Measurements from ENCODE around the gene ZNF80.
"Not testable (repeated sequence)": the region's sequence is repeated elsewhere in the genome, so short reads cannot be mapped to it uniquely, and the experiment has no call there.

The ZNF80 gene

GRCh38 chr3:114276856-114277255 lies 39.5 kb upstream of the ZNF80 start:
- not testable (repeated sequence) for H3K9ac ChIP-seq (ENCODE audit: low read depth, low read length, poor library complexity); H3K4me1 ChIP-seq (ENCODE audit: control insufficient read depth in 2 of 2, insufficient read depth in 1 of 2, low read depth in 1 of 2, low read length in 2 of 2); H3K4me3 ChIP-seq (ENCODE audit: low read length in 2 of 2); H2AK5ac ChIP-seq (ENCODE audit: low read depth, low read length); H2AFZ ChIP-seq (ENCODE audit: low read length); H3K36me3 ChIP-seq (replicated peaks in 1 of 2; ENCODE audit: control insufficient read depth in 2 of 2, insufficient read depth in 2 of 2, low read length in 2 of 2); H2BK15ac ChIP-seq (ENCODE audit: low read length); H3K18ac ChIP-seq (ENCODE audit: low read length); H3K79me1 ChIP-seq (ENCODE audit: low read depth, low read length); H3K4ac ChIP-seq (ENCODE audit: low read length); H3K23ac ChIP-seq (ENCODE audit: low read depth, low read length, poor library complexity); H2BK5ac ChIP-seq (ENCODE audit: low read length); H2BK12ac ChIP-seq (ENCODE audit: low read length); H3K14ac ChIP-seq (ENCODE audit: low read length); H4K91ac ChIP-seq (ENCODE audit: low read depth, low read length, poor library complexity); H3K9me3 ChIP-seq (replicated peaks in 1 of 2; ENCODE audit: control insufficient read depth in 2 of 2, insufficient read depth in 1 of 2, low read depth in 1 of 2, low read length in 2 of 2); H2BK120ac ChIP-seq (ENCODE audit: low read depth, low read length); DNase-seq (ENCODE audit: low spot score); H3K27ac ChIP-seq (replicated peaks; ENCODE audit: low read length); H3K27me3 ChIP-seq (ENCODE audit: control insufficient read depth in 3 of 3, insufficient read depth in 3 of 3, low read depth in 1 of 3, low read length in 3 of 3); H4K8ac ChIP-seq (ENCODE audit: low read depth, low read length); H3K4me2 ChIP-seq (ENCODE audit: insufficient read depth, low read length, poor library complexity, severe bottlenecking)
- WGBS, 2 donors (ENCODE audit: extremely low coverage in 2 of 2, insufficient read length in 2 of 2, insufficient replicate concordance in 1 of 2): no CpG with 5 or more reads among the region's 26 CpGs

GRCh38 chr3:114274929-114275328 lies 37.6 kb upstream of the ZNF80 start:
- no peak overlapping the region for H3K4ac ChIP-seq (ENCODE audit: low read length)
- no peak for DNase-seq (ENCODE audit: low spot score)
- H3K36me3 ChIP-seq (replicated peaks in 1 of 2; ENCODE audit: control insufficient read depth in 2 of 2, insufficient read depth in 2 of 2, low read length in 2 of 2): no peaks in the 10 kb centered on the region
- no peaks in the 10 kb centered on the region for H3K79me1 ChIP-seq (ENCODE audit: low read depth, low read length)
- H3K27ac ChIP-seq (replicated peaks; ENCODE audit: low read length): no peak overlapping the region
- peak overlapping the region; percentile 24 for H2BK5ac ChIP-seq (ENCODE audit: low read length)
- H4K8ac ChIP-seq (ENCODE audit: low read depth, low read length): no peak overlapping the region
- H3K4me1 ChIP-seq (ENCODE audit: control insufficient read depth in 2 of 2, insufficient read depth in 1 of 2, low read depth in 1 of 2, low read length in 2 of 2): no peaks in the 10 kb centered on the region
- H3K4me3 ChIP-seq (ENCODE audit: low read length in 2 of 2): no peak overlapping the region
- H3K14ac ChIP-seq (ENCODE audit: low read length): peak overlapping the region; percentile 56
- WGBS, 2 donors (ENCODE audit: extremely low coverage in 2 of 2, insufficient read length in 2 of 2, insufficient replicate concordance in 1 of 2): no CpG with 5 or more reads among the region's 1 CpG
- no peak overlapping the region for H2AK5ac ChIP-seq (ENCODE audit: low read depth, low read length)
- peak overlapping the region; percentile 9 for H3K18ac ChIP-seq (ENCODE audit: low read length)
- H2BK120ac ChIP-seq (ENCODE audit: low read depth, low read length): peak overlapping the region; percentile 18
- H3K23ac ChIP-seq (ENCODE audit: low read depth, low read length, poor library complexity): no peak overlapping the region
- H4K91ac ChIP-seq (ENCODE audit: low read depth, low read length, poor library complexity): no peak overlapping the region
- H3K9ac ChIP-seq (ENCODE audit: low read depth, low read length, poor library complexity): no peak overlapping the region
- H2AFZ ChIP-seq (ENCODE audit: low read length): no peak overlapping the region
- H2BK15ac ChIP-seq (ENCODE audit: low read length): no peak overlapping the region
- peaks cover 0 to 12% of the 10 kb centered on the region in 2 donors for H3K9me3 ChIP-seq (replicated peaks in 1 of 2; ENCODE audit: control insufficient read depth in 2 of 2, insufficient read depth in 1 of 2, low read depth in 1 of 2, low read length in 2 of 2)
- no peak overlapping the region for H2BK12ac ChIP-seq (ENCODE audit: low read length)
- H3K4me2 ChIP-seq (ENCODE audit: insufficient read depth, low read length, poor library complexity, severe bottlenecking): no peak overlapping the region
- H3K27me3 ChIP-seq (ENCODE audit: control insufficient read depth in 3 of 3, insufficient read depth in 3 of 3, low read depth in 1 of 3, low read length in 3 of 3): no peaks in the 10 kb centered on the region

GRCh38 chr3:114272271-114272670 lies 34.9 kb upstream of the ZNF80 start:
- H2BK12ac ChIP-seq (ENCODE audit: low read length): no peak overlapping the region
- no peak overlapping the region for H2AK5ac ChIP-seq (ENCODE audit: low read depth, low read length)
- no peak overlapping the region for H3K27ac ChIP-seq (replicated peaks; ENCODE audit: low read length)
- no peaks in the 10 kb centered on the region for H3K4me1 ChIP-seq (ENCODE audit: control insufficient read depth in 2 of 2, insufficient read depth in 1 of 2, low read depth in 1 of 2, low read length in 2 of 2)
- no peak overlapping the region for H2BK5ac ChIP-seq (ENCODE audit: low read length)
- no peaks in the 10 kb centered on the region for H3K36me3 ChIP-seq (replicated peaks in 1 of 2; ENCODE audit: control insufficient read depth in 2 of 2, insufficient read depth in 2 of 2, low read length in 2 of 2)
- H3K27me3 ChIP-seq (ENCODE audit: control insufficient read depth in 3 of 3, insufficient read depth in 3 of 3, low read depth in 1 of 3, low read length in 3 of 3): no peaks in the 10 kb centered on the region
- H4K8ac ChIP-seq (ENCODE audit: low read depth, low read length): no peak overlapping the region
- no peak overlapping the region for H3K4ac ChIP-seq (ENCODE audit: low read length)
- DNase-seq (ENCODE audit: low spot score): no peak
- H2BK120ac ChIP-seq (ENCODE audit: low read depth, low read length): no peak overlapping the region
- H4K91ac ChIP-seq (ENCODE audit: low read depth, low read length, poor library complexity): no peak overlapping the region
- H3K4me3 ChIP-seq (ENCODE audit: low read length in 2 of 2): no peak overlapping the region
- WGBS, 2 donors (ENCODE audit: extremely low coverage in 2 of 2, insufficient read length in 2 of 2, insufficient replicate concordance in 1 of 2): no CpG with 5 or more reads among the region's 1 CpG
- H3K9me3 ChIP-seq (replicated peaks in 1 of 2; ENCODE audit: control insufficient read depth in 2 of 2, insufficient read depth in 1 of 2, low read depth in 1 of 2, low read length in 2 of 2): peaks cover 0 to 12% of the 10 kb centered on the region in 2 donors
- no peak overlapping the region for H3K4me2 ChIP-seq (ENCODE audit: insufficient read depth, low read length, poor library complexity, severe bottlenecking)
- no peak overlapping the region for H3K9ac ChIP-seq (ENCODE audit: low read depth, low read length, poor library complexity)
- H3K23ac ChIP-seq (ENCODE audit: low read depth, low read length, poor library complexity): no peak overlapping the region
- no peak overlapping the region for H3K14ac ChIP-seq (ENCODE audit: low read length)
- no peak overlapping the region for H3K18ac ChIP-seq (ENCODE audit: low read length)
- H2BK15ac ChIP-seq (ENCODE audit: low read length): no peak overlapping the region
- no peak overlapping the region for H2AFZ ChIP-seq (ENCODE audit: low read length)
- no peaks in the 10 kb centered on the region for H3K79me1 ChIP-seq (ENCODE audit: low read depth, low read length)

GRCh38 chr3:114270019-114270418 lies 32.6 kb upstream of the ZNF80 start:
- H3K18ac ChIP-seq (ENCODE audit: low read length): no peak overlapping the region
- H2BK5ac ChIP-seq (ENCODE audit: low read length): no peak overlapping the region
- no peak overlapping the region for H2BK120ac ChIP-seq (ENCODE audit: low read depth, low read length)
- H3K79me1 ChIP-seq (ENCODE audit: low read depth, low read length): no peaks in the 10 kb centered on the region
- no peak overlapping the region for H3K4me2 ChIP-seq (ENCODE audit: insufficient read depth, low read length, poor library complexity, severe bottlenecking)
- H4K91ac ChIP-seq (ENCODE audit: low read depth, low read length, poor library complexity): no peak overlapping the region
- H4K8ac ChIP-seq (ENCODE audit: low read depth, low read length): no peak overlapping the region
- peaks cover 0 to 8% of the 10 kb centered on the region in 2 donors for H3K9me3 ChIP-seq (replicated peaks in 1 of 2; ENCODE audit: control insufficient read depth in 2 of 2, insufficient read depth in 1 of 2, low read depth in 1 of 2, low read length in 2 of 2)
- H2BK15ac ChIP-seq (ENCODE audit: low read length): no peak overlapping the region
- no peak overlapping the region for H3K14ac ChIP-seq (ENCODE audit: low read length)
- H3K27me3 ChIP-seq (ENCODE audit: control insufficient read depth in 3 of 3, insufficient read depth in 3 of 3, low read depth in 1 of 3, low read length in 3 of 3): no peaks in the 10 kb centered on the region
- no peak overlapping the region for H3K27ac ChIP-seq (replicated peaks; ENCODE audit: low read length)
- H3K9ac ChIP-seq (ENCODE audit: low read depth, low read length, poor library complexity): no peak overlapping the region
- no peak for DNase-seq (ENCODE audit: low spot score)
- no CpG with 5 or more reads among the region's 2 CpGs for WGBS, 2 donors (ENCODE audit: extremely low coverage in 2 of 2, insufficient read length in 2 of 2, insufficient replicate concordance in 1 of 2)
- no peak overlapping the region for H3K4me3 ChIP-seq (ENCODE audit: low read length in 2 of 2)
- no peak overlapping the region for H2BK12ac ChIP-seq (ENCODE audit: low read length)
- H3K4me1 ChIP-seq (ENCODE audit: control insufficient read depth in 2 of 2, insufficient read depth in 1 of 2, low read depth in 1 of 2, low read length in 2 of 2): no peaks in the 10 kb centered on the region
- H3K36me3 ChIP-seq (replicated peaks in 1 of 2; ENCODE audit: control insufficient read depth in 2 of 2, insufficient read depth in 2 of 2, low read length in 2 of 2): no peaks in the 10 kb centered on the region
- H3K4ac ChIP-seq (ENCODE audit: low read length): no peak overlapping the region
- no peak overlapping the region for H2AK5ac ChIP-seq (ENCODE audit: low read depth, low read length)
- H2AFZ ChIP-seq (ENCODE audit: low read length): no peak overlapping the region
- H3K23ac ChIP-seq (ENCODE audit: low read depth, low read length, poor library complexity): no peak overlapping the region

Data from neuronal stem cell (in vitro differentiated cells).